ENCODE measurements around the gene FBXO4. TPM values are rescaled to one million over a fixed set of nuclear protein-coding genes. Genes with fewer than 3 reads are reported as not detected.

Gene FBXO4
- total and polyA plus RNA-seq, 2 experiments from 2014 or later = 0.63 to 0.74 TPM

DNA sequence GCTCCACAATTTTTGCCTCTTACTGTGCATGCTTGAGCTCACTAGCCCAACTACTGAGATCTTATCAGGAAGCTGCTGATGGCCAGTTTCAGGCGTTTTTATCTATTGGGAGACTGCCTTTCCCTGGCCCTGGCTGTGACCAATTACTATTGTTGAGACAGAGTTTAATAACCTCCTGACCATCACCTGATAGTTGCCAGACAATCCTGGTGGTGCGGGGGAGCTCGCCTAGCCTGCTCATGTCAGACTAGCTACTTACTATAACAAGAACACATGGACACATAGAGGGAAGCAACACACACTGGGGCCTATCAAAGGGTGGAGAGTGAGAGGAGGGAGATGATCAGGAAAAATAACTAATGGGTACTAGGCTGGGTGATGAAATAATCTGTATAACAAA lies 41.8 kb upstream of the FBXO4 start:
- Histone ChIP-seq H3K9me2 (ENCODE audit: insufficient read depth) (peaks cover 4% of the 10 kb centered on the region; the same call in 1 of the 2 replicates), H3F3A (replicated peaks; ENCODE audit: low read depth) (no peaks in the 10 kb centered on the region), H4K20me1 (replicated peaks; ENCODE audit: insufficient read depth) (no peaks in the 10 kb centered on the region), H3K27ac (ENCODE audit: low read depth) (no peak overlapping the region), H3K36me3 (ENCODE audit: insufficient read depth) (peaks cover 4% of the 10 kb centered on the region; the same call in 1 of the 2 replicates), H2AFZ (no peak overlapping the region), H3K4me1 (ENCODE audit: insufficient read depth) (no peaks in the 10 kb centered on the region), H3K27me3 (ENCODE audit: insufficient read depth) (no peaks in the 10 kb centered on the region), H3K79me2 (replicated peaks; ENCODE audit: insufficient read depth) (no peaks in the 10 kb centered on the region), H3K4me2 (no peak overlapping the region), H3K4me3 (no peak overlapping the region)
- H3K36me3 Mint-ChIP-seq (ENCODE audit: low read depth) = peaks cover 6% of the 10 kb centered on the region; the same call in 1 of the 3 replicates
- ATAC-seq (no peak), DNase-seq (ENCODE audit: low spot score) (no peak)
- TF ChIP-seq, protein P1, sequence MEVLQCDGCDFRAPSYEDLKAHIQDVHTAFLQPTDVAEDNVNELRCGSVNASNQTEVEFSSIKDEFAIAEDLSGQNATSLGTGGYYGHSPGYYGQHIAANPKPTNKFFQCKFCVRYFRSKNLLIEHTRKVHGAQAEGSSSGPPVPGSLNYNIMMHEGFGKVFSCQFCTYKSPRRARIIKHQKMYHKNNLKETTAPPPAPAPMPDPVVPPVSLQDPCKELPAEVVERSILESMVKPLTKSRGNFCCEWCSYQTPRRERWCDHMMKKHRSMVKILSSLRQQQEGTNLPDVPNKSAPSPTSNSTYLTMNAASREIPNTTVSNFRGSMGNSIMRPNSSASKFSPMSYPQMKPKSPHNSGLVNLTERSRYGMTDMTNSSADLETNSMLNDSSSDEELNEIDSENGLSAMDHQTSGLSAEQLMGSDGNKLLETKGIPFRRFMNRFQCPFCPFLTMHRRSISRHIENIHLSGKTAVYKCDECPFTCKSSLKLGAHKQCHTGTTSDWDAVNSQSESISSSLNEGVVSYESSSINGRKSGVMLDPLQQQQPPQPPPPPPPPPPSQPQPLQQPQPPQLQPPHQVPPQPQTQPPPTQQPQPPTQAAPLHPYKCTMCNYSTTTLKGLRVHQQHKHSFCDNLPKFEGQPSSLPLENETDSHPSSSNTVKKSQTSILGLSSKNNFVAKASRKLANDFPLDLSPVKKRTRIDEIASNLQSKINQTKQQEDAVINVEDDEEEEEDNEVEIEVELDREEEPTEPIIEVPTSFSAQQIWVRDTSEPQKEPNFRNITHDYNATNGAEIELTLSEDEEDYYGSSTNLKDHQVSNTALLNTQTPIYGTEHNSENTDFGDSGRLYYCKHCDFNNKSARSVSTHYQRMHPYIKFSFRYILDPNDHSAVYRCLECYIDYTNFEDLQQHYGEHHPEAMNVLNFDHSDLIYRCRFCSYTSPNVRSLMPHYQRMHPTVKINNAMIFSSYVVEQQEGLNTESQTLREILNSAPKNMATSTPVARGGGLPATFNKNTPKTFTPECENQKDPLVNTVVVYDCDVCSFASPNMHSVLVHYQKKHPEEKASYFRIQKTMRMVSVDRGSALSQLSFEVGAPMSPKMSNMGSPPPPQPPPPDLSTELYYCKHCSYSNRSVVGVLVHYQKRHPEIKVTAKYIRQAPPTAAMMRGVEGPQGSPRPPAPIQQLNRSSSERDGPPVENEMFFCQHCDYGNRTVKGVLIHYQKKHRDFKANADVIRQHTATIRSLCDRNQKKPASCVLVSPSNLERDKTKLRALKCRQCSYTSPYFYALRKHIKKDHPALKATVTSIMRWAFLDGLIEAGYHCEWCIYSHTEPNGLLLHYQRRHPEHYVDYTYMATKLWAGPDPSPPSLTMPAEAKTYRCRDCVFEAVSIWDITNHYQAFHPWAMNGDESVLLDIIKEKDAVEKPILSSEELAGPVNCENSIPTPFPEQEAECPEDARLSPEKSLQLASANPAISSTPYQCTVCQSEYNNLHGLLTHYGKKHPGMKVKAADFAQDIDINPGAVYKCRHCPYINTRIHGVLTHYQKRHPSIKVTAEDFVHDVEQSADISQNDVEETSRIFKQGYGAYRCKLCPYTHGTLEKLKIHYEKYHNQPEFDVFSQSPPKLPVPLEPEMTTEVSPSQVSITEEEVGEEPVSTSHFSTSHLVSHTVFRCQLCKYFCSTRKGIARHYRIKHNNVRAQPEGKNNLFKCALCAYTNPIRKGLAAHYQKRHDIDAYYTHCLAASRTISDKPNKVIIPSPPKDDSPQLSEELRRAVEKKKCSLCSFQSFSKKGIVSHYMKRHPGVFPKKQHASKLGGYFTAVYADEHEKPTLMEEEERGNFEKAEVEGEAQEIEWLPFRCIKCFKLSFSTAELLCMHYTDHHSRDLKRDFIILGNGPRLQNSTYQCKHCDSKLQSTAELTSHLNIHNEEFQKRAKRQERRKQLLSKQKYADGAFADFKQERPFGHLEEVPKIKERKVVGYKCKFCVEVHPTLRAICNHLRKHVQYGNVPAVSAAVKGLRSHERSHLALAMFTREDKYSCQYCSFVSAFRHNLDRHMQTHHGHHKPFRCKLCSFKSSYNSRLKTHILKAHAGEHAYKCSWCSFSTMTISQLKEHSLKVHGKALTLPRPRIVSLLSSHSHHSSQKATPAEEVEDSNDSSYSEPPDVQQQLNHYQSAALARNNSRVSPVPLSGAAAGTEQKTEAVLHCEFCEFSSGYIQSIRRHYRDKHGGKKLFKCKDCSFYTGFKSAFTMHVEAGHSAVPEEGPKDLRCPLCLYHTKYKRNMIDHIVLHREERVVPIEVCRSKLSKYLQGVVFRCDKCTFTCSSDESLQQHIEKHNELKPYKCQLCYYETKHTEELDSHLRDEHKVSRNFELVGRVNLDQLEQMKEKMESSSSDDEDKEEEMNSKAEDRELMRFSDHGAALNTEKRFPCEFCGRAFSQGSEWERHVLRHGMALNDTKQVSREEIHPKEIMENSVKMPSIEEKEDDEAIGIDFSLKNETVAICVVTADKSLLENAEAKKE (CRISPR knock-in tag; IDR thresholded peaks at IDR 0.05) = no peak
- no peak for TF ChIP-seq JUNB (IDR thresholded peaks at IDR 0.05; ENCODE audit: unreplicated experiment)
- TF ChIP-seq ZNF114 (CRISPR knock-in tag; IDR thresholded peaks at IDR 0.05) = no peak
- TF ChIP-seq, protein P2, sequence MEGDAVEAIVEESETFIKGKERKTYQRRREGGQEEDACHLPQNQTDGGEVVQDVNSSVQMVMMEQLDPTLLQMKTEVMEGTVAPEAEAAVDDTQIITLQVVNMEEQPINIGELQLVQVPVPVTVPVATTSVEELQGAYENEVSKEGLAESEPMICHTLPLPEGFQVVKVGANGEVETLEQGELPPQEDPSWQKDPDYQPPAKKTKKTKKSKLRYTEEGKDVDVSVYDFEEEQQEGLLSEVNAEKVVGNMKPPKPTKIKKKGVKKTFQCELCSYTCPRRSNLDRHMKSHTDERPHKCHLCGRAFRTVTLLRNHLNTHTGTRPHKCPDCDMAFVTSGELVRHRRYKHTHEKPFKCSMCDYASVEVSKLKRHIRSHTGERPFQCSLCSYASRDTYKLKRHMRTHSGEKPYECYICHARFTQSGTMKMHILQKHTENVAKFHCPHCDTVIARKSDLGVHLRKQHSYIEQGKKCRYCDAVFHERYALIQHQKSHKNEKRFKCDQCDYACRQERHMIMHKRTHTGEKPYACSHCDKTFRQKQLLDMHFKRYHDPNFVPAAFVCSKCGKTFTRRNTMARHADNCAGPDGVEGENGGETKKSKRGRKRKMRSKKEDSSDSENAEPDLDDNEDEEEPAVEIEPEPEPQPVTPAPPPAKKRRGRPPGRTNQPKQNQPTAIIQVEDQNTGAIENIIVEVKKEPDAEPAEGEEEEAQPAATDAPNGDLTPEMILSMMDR (conservative IDR thresholded peaks at IDR 0.05; ENCODE audit: low read depth in 2 of 2) = no peak
- TF ChIP-seq STAT1 (IDR thresholded peaks at IDR 0.05; ENCODE audit: unreplicated experiment) = no peak
- TF ChIP-seq ZNF331 (CRISPR knock-in tag; IDR thresholded peaks at IDR 0.05; ENCODE audit: low read depth) = no peak
- TF ChIP-seq, protein P3, sequence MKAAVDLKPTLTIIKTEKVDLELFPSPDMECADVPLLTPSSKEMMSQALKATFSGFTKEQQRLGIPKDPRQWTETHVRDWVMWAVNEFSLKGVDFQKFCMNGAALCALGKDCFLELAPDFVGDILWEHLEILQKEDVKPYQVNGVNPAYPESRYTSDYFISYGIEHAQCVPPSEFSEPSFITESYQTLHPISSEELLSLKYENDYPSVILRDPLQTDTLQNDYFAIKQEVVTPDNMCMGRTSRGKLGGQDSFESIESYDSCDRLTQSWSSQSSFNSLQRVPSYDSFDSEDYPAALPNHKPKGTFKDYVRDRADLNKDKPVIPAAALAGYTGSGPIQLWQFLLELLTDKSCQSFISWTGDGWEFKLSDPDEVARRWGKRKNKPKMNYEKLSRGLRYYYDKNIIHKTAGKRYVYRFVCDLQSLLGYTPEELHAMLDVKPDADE (IDR thresholded peaks at IDR 0.05) = no peak
- no peak for TF ChIP-seq NANOG (IDR thresholded peaks at IDR 0.05; ENCODE audit: borderline replicate concordance)
- no peak for TF ChIP-seq CREB1 (CRISPR knock-in tag; IDR thresholded peaks at IDR 0.05; ENCODE audit: low read depth)
- TF ChIP-seq, protein P4, sequence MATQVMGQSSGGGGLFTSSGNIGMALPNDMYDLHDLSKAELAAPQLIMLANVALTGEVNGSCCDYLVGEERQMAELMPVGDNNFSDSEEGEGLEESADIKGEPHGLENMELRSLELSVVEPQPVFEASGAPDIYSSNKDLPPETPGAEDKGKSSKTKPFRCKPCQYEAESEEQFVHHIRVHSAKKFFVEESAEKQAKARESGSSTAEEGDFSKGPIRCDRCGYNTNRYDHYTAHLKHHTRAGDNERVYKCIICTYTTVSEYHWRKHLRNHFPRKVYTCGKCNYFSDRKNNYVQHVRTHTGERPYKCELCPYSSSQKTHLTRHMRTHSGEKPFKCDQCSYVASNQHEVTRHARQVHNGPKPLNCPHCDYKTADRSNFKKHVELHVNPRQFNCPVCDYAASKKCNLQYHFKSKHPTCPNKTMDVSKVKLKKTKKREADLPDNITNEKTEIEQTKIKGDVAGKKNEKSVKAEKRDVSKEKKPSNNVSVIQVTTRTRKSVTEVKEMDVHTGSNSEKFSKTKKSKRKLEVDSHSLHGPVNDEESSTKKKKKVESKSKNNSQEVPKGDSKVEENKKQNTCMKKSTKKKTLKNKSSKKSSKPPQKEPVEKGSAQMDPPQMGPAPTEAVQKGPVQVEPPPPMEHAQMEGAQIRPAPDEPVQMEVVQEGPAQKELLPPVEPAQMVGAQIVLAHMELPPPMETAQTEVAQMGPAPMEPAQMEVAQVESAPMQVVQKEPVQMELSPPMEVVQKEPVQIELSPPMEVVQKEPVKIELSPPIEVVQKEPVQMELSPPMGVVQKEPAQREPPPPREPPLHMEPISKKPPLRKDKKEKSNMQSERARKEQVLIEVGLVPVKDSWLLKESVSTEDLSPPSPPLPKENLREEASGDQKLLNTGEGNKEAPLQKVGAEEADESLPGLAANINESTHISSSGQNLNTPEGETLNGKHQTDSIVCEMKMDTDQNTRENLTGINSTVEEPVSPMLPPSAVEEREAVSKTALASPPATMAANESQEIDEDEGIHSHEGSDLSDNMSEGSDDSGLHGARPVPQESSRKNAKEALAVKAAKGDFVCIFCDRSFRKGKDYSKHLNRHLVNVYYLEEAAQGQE (IDR thresholded peaks at IDR 0.05; ENCODE audit: unreplicated experiment) = no peak
- TF ChIP-seq POLR2AphosphoS5 (IDR thresholded peaks at IDR 0.05; ENCODE audit: low read depth) = no peak
- no peak for TF ChIP-seq EZH2 (IDR thresholded peaks at IDR 0.05; ENCODE audit: low read depth, unreplicated experiment)
- no peak for TF ChIP-seq EZH2phosphoT487 (IDR thresholded peaks at IDR 0.05; ENCODE audit: unreplicated experiment)
- no peak overlapping the region for H3K4me3 Mint-ChIP-seq
- H3K9me3 Mint-ChIP-seq = peaks cover 23% of the 10 kb centered on the region; the same call in 2 of the 3 replicates
- H3K4me1 Mint-ChIP-seq = no peaks in the 10 kb centered on the region
- H3K27ac Mint-ChIP-seq = no peak overlapping the region
- no peaks in the 10 kb centered on the region for H3K27me3 Mint-ChIP-seq (ENCODE audit: insufficient read depth, low read depth, poor library complexity)

All from GM23338 (cell line).